ENCODE results near the gene NPR2. TPM values are rescaled to one million over a fixed set of nuclear protein-coding genes. Genes with fewer than 3 reads are reported as not detected.

NPR2 gene
- total RNA-seq, 4 donors from 2014 or later, result 12.7 to 39.3 (median 34.5) TPM

DNA sequence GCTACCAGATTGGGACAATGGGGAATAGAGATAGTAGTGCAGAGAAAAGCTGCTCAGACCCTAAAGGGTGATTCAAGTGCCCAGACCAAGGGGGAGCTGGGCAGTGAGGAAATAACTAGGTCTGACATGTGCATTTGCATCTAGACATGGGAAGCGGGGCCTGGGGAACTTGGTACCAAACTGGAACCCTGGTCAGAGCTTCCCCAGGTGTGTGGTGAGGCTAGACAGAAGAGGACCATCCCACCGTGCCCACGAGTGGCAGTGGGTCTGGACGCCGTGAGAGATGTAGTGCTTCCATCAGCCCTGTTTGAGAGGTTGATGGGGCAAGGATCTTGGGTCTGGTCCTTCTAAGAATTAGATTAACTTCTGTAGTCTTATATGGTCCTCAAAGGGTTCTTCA, 45.2 kb downstream of the NPR2 start:
- Histone ChIP-seq H3K27ac (no peak overlapping the region), H3K4me3 (no peak overlapping the region), H3K4me1 (peaks cover 0 to 31% (median 5%) of the 10 kb centered on the region in 3 donors), H3K27me3 (no peaks in the 10 kb centered on the region), H3K9me3 (no peaks in the 10 kb centered on the region), H3K36me3 (peaks cover 0 to 23% of the 10 kb centered on the region in 2 donors)
- TF ChIP-seq, protein P1, sequence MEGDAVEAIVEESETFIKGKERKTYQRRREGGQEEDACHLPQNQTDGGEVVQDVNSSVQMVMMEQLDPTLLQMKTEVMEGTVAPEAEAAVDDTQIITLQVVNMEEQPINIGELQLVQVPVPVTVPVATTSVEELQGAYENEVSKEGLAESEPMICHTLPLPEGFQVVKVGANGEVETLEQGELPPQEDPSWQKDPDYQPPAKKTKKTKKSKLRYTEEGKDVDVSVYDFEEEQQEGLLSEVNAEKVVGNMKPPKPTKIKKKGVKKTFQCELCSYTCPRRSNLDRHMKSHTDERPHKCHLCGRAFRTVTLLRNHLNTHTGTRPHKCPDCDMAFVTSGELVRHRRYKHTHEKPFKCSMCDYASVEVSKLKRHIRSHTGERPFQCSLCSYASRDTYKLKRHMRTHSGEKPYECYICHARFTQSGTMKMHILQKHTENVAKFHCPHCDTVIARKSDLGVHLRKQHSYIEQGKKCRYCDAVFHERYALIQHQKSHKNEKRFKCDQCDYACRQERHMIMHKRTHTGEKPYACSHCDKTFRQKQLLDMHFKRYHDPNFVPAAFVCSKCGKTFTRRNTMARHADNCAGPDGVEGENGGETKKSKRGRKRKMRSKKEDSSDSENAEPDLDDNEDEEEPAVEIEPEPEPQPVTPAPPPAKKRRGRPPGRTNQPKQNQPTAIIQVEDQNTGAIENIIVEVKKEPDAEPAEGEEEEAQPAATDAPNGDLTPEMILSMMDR (IDR thresholded peaks at IDR 0.05), result no peak
- TF ChIP-seq EP300 (IDR thresholded peaks at IDR 0.05), result no peak
- no peak for TF ChIP-seq POLR2AphosphoS5 (IDR thresholded peaks at IDR 0.05)
- no peak for TF ChIP-seq POLR2A (IDR thresholded peaks at IDR 0.05)
- 97 to 100% methylated on average over 4 to 5 of the region's 5 CpGs for WGBS, 2 donors (ENCODE audit: low coverage in 1 of 2)
- no peak for ATAC-seq

DNA sequence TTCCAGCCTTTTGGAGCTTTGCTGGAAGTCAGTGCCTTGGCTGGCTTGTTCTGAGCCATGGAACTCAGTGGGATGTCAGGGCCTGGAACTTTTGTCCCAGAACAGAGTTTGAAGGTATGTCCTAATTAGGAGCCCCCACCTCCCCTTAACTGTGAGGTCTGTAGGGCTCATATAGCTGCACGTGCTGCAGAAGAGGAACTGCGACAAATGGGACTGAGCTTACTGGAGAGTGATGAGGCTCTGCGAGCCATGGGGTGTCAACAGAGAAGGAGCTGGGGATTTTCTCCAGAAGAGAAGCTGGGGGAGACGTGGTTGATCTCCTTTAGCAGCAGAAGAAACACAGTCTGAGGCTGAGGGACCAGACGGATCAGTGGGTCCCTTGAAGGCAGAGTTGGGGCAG, 48.5 kb downstream of the NPR2 start:
- peaks cover 0 to 28% of the 10 kb centered on the region in 2 donors for H3K36me3 ChIP-seq
- H3K4me1 ChIP-seq, result peaks cover 0 to 28% (median 6%) of the 10 kb centered on the region in 3 donors
- TF ChIP-seq, protein P1 (IDR thresholded peaks at IDR 0.05), result no peak
- no peak for TF ChIP-seq EP300 (IDR thresholded peaks at IDR 0.05)
- no peak for TF ChIP-seq POLR2A (IDR thresholded peaks at IDR 0.05)
- TF ChIP-seq POLR2AphosphoS5 (IDR thresholded peaks at IDR 0.05), result no peak
- no peak overlapping the region for H3K27ac ChIP-seq
- H3K9me3 ChIP-seq, result no peaks in the 10 kb centered on the region
- 89 to 96% methylated on average over 3 of the region's 5 CpGs for WGBS, 2 donors (ENCODE audit: low coverage in 1 of 2)
- no peaks in the 10 kb centered on the region for H3K27me3 ChIP-seq
- ATAC-seq, result no peak
- H3K4me3 ChIP-seq, result no peak overlapping the region

DNA sequence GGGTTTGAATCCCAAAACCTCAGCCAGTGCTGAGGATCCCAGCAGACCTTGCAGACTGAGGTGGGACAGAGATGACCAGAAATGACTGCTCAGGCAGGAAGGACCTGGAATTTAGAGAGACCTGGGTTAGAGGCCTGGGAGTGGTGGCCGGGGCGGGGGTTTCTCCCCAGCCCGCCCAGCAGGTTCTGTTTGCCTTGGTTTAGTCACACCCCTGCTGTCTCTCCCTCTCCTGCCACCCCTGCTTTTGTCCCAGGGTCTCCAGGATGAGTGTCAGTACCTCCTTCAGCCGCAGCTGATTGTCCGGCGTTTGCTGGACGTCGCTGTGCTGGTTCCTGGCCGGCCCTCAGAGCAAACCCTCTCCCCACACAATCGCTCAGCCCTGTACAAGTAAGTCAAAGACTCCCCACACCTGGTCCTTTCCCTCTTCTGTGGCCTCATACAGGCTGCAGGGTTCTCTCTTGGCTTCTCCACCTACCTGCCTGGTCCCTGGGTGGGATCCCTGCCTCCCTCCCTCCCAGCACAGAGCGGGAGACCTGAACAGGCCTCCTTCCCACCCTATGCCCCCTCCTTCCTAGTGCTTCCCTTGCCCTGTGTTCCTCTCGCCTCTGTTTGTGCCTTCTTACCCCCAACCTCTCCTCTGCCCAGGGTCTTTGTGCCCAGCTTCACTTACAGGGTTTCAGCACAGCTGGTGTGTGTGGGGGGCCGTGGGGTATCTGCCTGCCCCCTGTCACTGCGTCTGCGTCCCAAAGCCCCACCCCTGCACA, 49.7 kb downstream of the NPR2 start:
- Histone ChIP-seq H3K4me1 (peaks cover 2 to 39% (median 16%) of the 10 kb centered on the region in 3 donors), H3K4me3 (no peak overlapping the region), H3K27ac (no peak overlapping the region), H3K9me3 (no peaks in the 10 kb centered on the region), H3K36me3 (peaks cover 0 to 18% of the 10 kb centered on the region in 2 donors), H3K27me3 (no peaks in the 10 kb centered on the region)
- WGBS, 2 donors (ENCODE audit: low coverage in 1 of 2), result 100% methylated on average over 5 of the region's 15 CpGs; no CpG with 5 or more reads in 1 of the 2 donors
- no peak for TF ChIP-seq POLR2A (IDR thresholded peaks at IDR 0.05)
- ATAC-seq, result no peak

DNA sequence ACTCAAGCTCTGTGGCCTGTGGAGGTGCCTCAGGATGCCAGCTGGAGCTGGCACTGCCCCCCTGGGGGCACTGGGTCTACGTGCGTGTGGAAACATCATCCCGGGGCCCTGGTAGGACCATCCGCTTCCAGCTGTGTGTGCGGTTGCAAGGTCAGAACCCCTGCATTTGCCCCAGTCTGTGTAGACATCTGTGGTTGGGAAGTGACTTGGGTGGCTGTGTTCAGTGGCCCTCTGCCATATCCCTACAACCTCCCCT, 50.2 kb downstream of the NPR2 start:
- ATAC-seq, result no peak

DNA sequence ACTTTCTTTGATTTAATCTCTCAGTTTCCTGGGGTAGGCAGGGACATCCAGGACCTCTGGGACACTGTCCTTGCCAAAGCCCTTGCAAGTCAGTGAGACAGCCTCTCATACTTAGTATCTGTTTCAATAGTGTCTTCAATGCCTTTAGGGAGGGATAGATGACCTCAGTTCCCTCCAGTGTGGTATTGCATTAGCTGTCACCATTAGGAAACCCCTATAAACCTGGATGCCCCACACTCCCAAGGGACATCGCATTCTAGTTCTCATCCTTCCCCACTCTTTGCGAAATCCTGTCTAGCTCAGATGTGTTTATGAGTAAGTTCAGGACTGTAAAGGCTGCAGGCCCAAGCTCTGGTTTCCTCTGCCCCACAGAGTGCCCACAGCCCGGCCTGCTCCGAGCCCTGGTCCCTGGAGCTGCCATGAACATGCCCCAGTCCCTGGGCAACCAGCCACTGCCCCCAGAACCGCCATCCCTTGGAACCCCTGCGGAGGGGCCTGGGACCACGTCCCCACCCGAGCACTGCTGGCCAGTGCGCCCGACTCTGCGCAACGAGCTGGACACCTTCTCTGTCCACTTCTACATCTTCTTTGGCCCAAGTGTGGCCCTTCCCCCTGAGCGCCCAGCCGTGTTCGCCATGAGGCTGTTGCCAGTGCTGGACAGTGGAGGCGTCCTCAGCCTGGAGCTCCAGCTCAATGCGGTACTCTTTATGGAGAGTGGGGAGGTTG, 50.8 kb downstream of the NPR2 start:
- TF ChIP-seq, protein P1 (IDR thresholded peaks at IDR 0.05), result no peak
- no peak for TF ChIP-seq POLR2AphosphoS5 (IDR thresholded peaks at IDR 0.05)
- no peak for TF ChIP-seq EP300 (IDR thresholded peaks at IDR 0.05)
- TF ChIP-seq POLR2A (IDR thresholded peaks at IDR 0.05), result no peak
- peak overlapping the region in 2 of 4 donors; percentile 83 to 86 for H3K27ac ChIP-seq
- H3K4me3 ChIP-seq, result no peak overlapping the region
- no peak for ATAC-seq
- H3K4me1 ChIP-seq, result peaks cover 2 to 50% (median 24%) of the 10 kb centered on the region in 3 donors
- no peaks in the 10 kb centered on the region for H3K9me3 ChIP-seq
- no peaks in the 10 kb centered on the region for H3K27me3 ChIP-seq
- H3K36me3 ChIP-seq, result peaks cover 0 to 29% of the 10 kb centered on the region in 2 donors
- 60 to 87% methylated on average over 2 to 3 of the region's 17 CpGs for WGBS, 2 donors (ENCODE audit: low coverage in 1 of 2)

More for the DNA sequence above, 50.2 kb downstream of the NPR2 start:
- TF ChIP-seq, protein P1 (IDR thresholded peaks at IDR 0.05), result no peak
- TF ChIP-seq POLR2A (IDR thresholded peaks at IDR 0.05), result no peak
- TF ChIP-seq POLR2AphosphoS5 (IDR thresholded peaks at IDR 0.05), result no peak
- no peak for TF ChIP-seq EP300 (IDR thresholded peaks at IDR 0.05)
- Histone ChIP-seq H3K36me3 (peaks cover 0 to 23% of the 10 kb centered on the region in 2 donors), H3K9me3 (no peaks in the 10 kb centered on the region), H3K27me3 (no peaks in the 10 kb centered on the region), H3K4me1 (peaks cover 2 to 44% (median 21%) of the 10 kb centered on the region in 3 donors), H3K27ac (no peak overlapping the region), H3K4me3 (no peak overlapping the region)
- WGBS, 2 donors (ENCODE audit: low coverage in 1 of 2), result 0% methylated on average over 1 of the region's 5 CpGs; no CpG with 5 or more reads in 1 of the 2 donors
